ENCODE data around the gene MED27. TPM values are rescaled to one million over a fixed set of nuclear protein-coding genes. Genes with fewer than 3 reads are reported as not detected.

MED27 gene
- total and polyA plus RNA-seq, 9 of the 15 experiments (the other 6 are each of a cell fraction or from before 2014, with no cell fraction given), result 24.4 to 91.0 (median 36.1) TPM

DNA sequence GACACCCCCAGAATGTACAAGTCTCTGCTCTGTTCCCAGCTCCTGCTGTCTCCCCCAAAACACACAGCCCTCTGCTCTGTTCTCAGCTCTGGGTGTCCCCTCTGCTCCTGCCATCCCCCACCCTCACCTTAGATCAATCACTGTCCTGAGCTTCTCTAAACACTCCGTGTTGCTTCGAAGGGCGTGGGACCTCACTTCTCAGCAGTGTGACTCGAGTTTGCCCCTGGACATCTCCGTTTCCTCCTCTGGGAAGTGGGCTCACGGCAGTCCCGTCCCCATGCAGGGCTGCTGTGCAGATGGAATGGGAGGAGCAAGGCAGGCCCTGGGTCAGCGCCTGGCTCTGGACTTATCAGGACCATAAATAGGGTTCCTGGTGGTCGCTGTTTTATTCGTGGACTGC, 241.8 kb downstream of the MED27 start (continued):
- TF ChIP-seq, protein P1, sequence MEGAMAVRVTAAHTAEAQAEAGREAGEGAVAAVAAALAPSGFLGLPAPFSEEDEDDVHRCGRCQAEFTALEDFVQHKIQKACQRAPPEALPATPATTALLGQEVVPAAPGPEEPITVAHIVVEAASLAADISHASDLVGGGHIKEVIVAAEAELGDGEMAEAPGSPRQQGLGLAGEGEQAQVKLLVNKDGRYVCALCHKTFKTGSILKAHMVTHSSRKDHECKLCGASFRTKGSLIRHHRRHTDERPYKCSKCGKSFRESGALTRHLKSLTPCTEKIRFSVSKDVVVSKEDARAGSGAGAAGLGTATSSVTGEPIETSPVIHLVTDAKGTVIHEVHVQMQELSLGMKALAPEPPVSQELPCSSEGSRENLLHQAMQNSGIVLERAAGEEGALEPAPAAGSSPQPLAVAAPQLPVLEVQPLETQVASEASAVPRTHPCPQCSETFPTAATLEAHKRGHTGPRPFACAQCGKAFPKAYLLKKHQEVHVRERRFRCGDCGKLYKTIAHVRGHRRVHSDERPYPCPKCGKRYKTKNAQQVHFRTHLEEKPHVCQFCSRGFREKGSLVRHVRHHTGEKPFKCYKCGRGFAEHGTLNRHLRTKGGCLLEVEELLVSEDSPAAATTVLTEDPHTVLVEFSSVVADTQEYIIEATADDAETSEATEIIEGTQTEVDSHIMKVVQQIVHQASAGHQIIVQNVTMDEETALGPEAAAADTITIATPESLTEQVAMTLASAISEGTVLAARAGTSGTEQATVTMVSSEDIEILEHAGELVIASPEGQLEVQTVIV (CRISPR knock-in tag; IDR thresholded peaks at IDR 0.05; ENCODE audit: borderline replicate concordance), result no peak
- TF ChIP-seq ZFPM2 (CRISPR knock-in tag; IDR thresholded peaks at IDR 0.05), result no peak
- no peak for TF ChIP-seq NR2C1 (IDR thresholded peaks at IDR 0.05)
- no peak for TF ChIP-seq NR2C1 (tag; IDR thresholded peaks at IDR 0.05)

DNA sequence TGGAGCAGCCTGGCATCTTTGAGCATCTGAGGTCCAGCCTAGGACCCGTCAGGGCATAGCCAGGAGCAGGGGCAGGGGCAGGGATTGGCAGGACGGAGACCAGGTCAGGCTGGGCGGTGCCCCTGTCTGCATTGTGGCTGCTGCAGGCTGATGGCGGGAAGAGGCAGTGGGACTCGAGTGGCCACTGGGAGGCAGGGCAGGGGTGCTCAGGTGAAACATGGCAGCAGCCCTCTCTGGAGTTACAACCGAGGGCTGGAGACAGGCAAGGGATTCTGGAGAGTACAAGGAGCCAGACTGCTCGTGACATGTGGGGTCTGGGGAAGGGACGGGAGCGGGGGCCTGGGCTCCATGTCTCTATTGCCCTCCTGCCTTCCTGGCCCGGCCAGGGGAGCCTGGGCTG, 242.4 kb downstream of the MED27 start:
- Histone ChIP-seq H3K9ac (ENCODE audit: insufficient read depth in 1 of 2, low read depth in 2 of 2, low read length in 2 of 2) (no peak overlapping the region), H3K9me1 (ENCODE audit: control insufficient read depth, insufficient read depth, low read length) (no peaks in the 10 kb centered on the region), H2AFZ (ENCODE audit: low read depth, low read length) (no peak overlapping the region), H3K4me2 (ENCODE audit: insufficient read depth, low read length) (no peak overlapping the region), H3K4me1 (replicated peaks in 1 of 2; ENCODE audit: control insufficient read depth in 2 of 2, insufficient read depth in 2 of 2, low read length in 2 of 2) (peaks cover 10 to 17% of the 10 kb centered on the region in 2 experiments), H4K20me1 (replicated peaks; ENCODE audit: control insufficient read depth, insufficient read depth, low read length) (no peaks in the 10 kb centered on the region; the same call in 1 of the 2 replicates), H3K79me2 (ENCODE audit: control insufficient read depth, insufficient read depth, low read length) (no peaks in the 10 kb centered on the region), H3K27ac (ENCODE audit: extremely low read depth, low read depth, low read length) (no peak overlapping the region), H3K36me3 (ENCODE audit: control insufficient read depth, insufficient read depth, low read length) (no peaks in the 10 kb centered on the region), H3K4me3 (no peak overlapping the region), H3K9me3 (replicated peaks; ENCODE audit: control insufficient read depth, insufficient read depth, low read depth, low read length) (peaks cover 7% of the 10 kb centered on the region; the same call in 1 of the 2 replicates), H3K27me3 (ENCODE audit: control insufficient read depth in 2 of 2, insufficient read depth in 2 of 2, low read length in 2 of 2) (peaks cover 40 to 72% of the 10 kb centered on the region in 2 experiments)
- BruUV-seq (replicated peaks), result no TSS peak
- in situ Hi-C loops (cut with MboI) (no loop called here), intact Hi-C loops (cut with micrococcal nuclease) (no loop called here)
- FAIRE-seq (no peak), DNase-seq (ENCODE audit: extremely low read depth in 1 of 4, low spot score in 3 of 4) (peak in 2 of 4 experiments; percentile 40 to 41), ATAC-seq (peak; percentile 50)
- 6% methylated on average over 9 of the region's 10 CpGs for WGBS (ENCODE audit: insufficient coverage, low coverage, missing lambda C conversion rate)
- ChIA-PET POLR2A (no interaction called here), CTCF (ENCODE audit: low intra/inter-chr PET ratio) (no interaction called here)
- TF ChIP-seq, protein P2, sequence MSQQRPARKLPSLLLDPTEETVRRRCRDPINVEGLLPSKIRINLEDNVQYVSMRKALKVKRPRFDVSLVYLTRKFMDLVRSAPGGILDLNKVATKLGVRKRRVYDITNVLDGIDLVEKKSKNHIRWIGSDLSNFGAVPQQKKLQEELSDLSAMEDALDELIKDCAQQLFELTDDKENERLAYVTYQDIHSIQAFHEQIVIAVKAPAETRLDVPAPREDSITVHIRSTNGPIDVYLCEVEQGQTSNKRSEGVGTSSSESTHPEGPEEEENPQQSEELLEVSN (IDR thresholded peaks at IDR 0.05; ENCODE audit: borderline replicate concordance in 1 of 2, extremely low read depth in 1 of 2, insufficient read depth in 1 of 2, insufficient read length in 1 of 2, low read depth in 1 of 2, low read length in 1 of 2, poor library complexity in 1 of 2, severe bottlenecking in 1 of 2), result peak in 1 of 2 experiments; percentile 28
- TF ChIP-seq CTCF (IDR thresholded peaks at IDR 0.05 in 2 of 3, conservative IDR thresholded peaks at IDR 0.05 in 1 of 3; ENCODE audit: insufficient read depth in 2 of 3, low read depth in 1 of 3, low read length in 3 of 3) (peak in 2 of 3 experiments; percentile 31 to 45; a peak in 3 of 6 replicates), CEBPB (tag; IDR thresholded peaks at IDR 0.05) (no peak), RAD21 (CRISPR knock-in tag; conservative IDR thresholded peaks at IDR 0.05 in 1 of 2, IDR thresholded peaks at IDR 0.05 in 1 of 2) (peak in 1 of 2 experiments; percentile 26; a peak in 2 of 4 replicates)

All from K562 (cell line).